Activated CD4-positive, alpha-beta memory T cell treated with anti-CD3 and anti-CD28 coated beads for 36 hours (primary cell): ENCODE measurements around the gene OSMR. TPM values are rescaled to one million over a fixed set of nuclear protein-coding genes. Genes with fewer than 3 reads are reported as not detected.
"Not testable (repeated sequence)": the region's sequence is repeated elsewhere in the genome, so short reads cannot be mapped to it uniquely, and the experiment has no call there.

Source experiments
- CTCF ChIA-PET: fragments of 350-600 bp; sonication (Branson Sonifier 250); formaldehyde crosslinking; loops from one replicate; lab custom pipeline; 2021; ENCODE audit warnings: antibody characterized with exemption, inconsistent platforms; lab: Charles Lee
- POLR2A ChIA-PET: fragments of 350-600 bp; sonication (Branson Sonifier 250); formaldehyde crosslinking; loops from one replicate; lab custom pipeline; 2021; ENCODE audit warnings: antibody characterized with exemption; lab: Charles Lee
- DNase-seq: peaks from one replicate; pipeline ENCODE4 v3.0.0-alpha.2; 2020
- H3K27ac Mint-ChIP-seq: one replicate; pipeline ENCODE4 v1.8.0; 2021; ENCODE audit warnings: mixed read lengths
- H3K27me3 Mint-ChIP-seq: one replicate; pipeline ENCODE4 v1.8.0; 2021; ENCODE audit warnings: mixed read lengths
- H3K36me3 Mint-ChIP-seq: one replicate; pipeline ENCODE4 v1.8.0; 2021; ENCODE audit warnings: mixed read lengths
- H3K4me1 Mint-ChIP-seq: one replicate; pipeline ENCODE4 v1.8.0; 2021; ENCODE audit warnings: low read depth, mixed read lengths
- H3K4me3 Mint-ChIP-seq: one replicate; pipeline ENCODE4 v1.8.0; 2021; ENCODE audit warnings: mild to moderate bottlenecking, mixed read lengths
- H3K9me3 Mint-ChIP-seq: one replicate; pipeline ENCODE4 v1.8.0; 2021; ENCODE audit warnings: mixed read lengths
- intact Hi-C: fragments of 100-400 bp; cut with micrococcal nuclease; formaldehyde crosslinking; loops from one replicate; pipeline ENCODE4 v1.15.1; 2023
- total RNA-seq, 2 experiments: library from RNA; stranded (reverse); gene quantifications; one replicate each; pipeline ENCODE4 v1.2.3, GENCODE V29; 2021

Gene OSMR
- total RNA-seq, 2 experiments from 2014 or later, result 0.10 TPM; not detected in 1

DNA sequence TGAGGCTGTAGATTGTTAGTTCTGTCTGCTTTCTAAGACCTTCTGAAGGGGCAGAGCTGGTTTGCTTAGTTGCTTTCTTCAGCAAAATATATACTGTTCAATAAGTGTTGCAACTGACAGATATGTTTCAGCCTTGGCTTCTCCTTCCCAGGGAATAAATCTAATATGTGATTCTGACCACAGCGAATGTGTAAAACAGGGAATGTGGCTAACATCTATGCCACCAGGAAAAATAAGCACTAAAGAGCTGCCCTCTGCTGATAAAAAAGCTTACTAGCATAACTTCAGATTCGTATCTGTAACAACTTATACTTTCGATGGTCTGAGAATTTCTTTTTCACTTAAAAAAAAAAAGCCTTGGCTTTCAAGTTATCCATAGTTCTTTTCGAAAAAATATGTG is 13.0 kb upstream of the OSMR start:
- H3K27me3 Mint-ChIP-seq, result peaks cover 15% of the 10 kb centered on the region
- intact Hi-C loops, result loop anchor here (1.0 kb wide), 2 partner anchors 89 to 247 kb away; no protein-coding TSS in a partner anchor
- no peak overlapping the region for H3K27ac Mint-ChIP-seq
- no peaks in the 10 kb centered on the region for H3K4me1 Mint-ChIP-seq
- H3K36me3 Mint-ChIP-seq, result no peaks in the 10 kb centered on the region
- ChIA-PET CTCF (interaction anchor here (0.6 to 1.4 kb wide), 3 partner anchors 154 to 391 kb away, joined by 5 to 7 read pairs (median 7); no protein-coding TSS in a partner anchor), POLR2A (interaction anchor here (0.6 kb wide), 1 partner anchor 179 kb away, joined by 6 read pairs; no protein-coding TSS in a partner anchor)
- no peaks in the 10 kb centered on the region for H3K9me3 Mint-ChIP-seq
- H3K4me3 Mint-ChIP-seq, result no peak overlapping the region
- no peak for DNase-seq

DNA sequence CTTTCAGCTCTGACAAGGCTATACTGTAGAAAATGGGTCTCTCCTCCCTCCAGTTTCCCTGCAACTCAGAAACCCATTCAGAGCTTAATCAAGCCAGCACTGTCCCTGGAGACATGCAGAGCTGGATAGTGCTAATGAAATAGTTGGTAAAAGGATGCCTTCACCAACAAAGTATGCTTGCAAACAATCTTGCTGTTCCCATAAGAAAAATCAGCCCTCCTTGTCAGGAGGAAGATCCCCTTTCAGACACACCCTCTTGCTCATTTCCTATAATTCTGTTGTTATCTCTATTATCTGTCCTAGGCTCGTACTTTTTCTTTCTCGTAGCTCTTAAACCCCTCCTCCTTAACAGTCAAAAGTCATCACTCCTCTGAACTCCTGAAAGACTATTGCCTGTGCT is 9.9 kb upstream of the OSMR start:
- H3K9me3 Mint-ChIP-seq, result no peaks in the 10 kb centered on the region
- no peaks in the 10 kb centered on the region for H3K4me1 Mint-ChIP-seq
- H3K27ac Mint-ChIP-seq, result no peak overlapping the region
- ChIA-PET POLR2A (no interaction called here), CTCF (interaction anchor here (1.3 kb wide), 1 partner anchor 86 kb away, joined by 3 read pairs; no protein-coding TSS in a partner anchor)
- intact Hi-C loops, result no loop called here
- H3K4me3 Mint-ChIP-seq, result no peak overlapping the region
- no peak for DNase-seq
- H3K36me3 Mint-ChIP-seq, result no peaks in the 10 kb centered on the region
- H3K27me3 Mint-ChIP-seq, result peaks cover 15% of the 10 kb centered on the region

DNA sequence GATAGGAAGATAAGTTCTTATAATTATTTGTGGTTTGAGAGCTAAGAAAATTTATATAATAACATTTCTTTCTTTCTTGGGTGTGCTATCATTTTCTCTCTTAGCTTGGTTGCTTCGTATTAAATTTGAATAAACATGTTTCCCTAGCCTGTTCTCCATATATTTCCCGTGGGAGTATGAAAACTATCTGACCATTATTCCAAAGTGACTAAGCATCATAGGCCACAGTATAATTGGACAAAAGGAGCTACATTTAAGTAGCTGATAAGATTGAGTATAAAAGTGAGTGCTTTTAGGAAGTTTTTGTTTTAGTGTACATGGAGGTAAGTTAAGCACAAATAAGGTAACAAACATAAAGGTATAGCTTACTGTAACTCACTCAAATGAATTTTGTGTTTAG is 8.4 kb upstream of the OSMR start:
- Mint-ChIP-seq H3K9me3 (no peaks in the 10 kb centered on the region), H3K4me1 (no peaks in the 10 kb centered on the region), H3K36me3 (no peaks in the 10 kb centered on the region), H3K27ac (no peak overlapping the region), H3K4me3 (no peak overlapping the region), H3K27me3 (peaks cover 14% of the 10 kb centered on the region)
- ChIA-PET POLR2A (interaction anchor here (0.6 kb wide), 1 partner anchor 277 kb away, joined by 4 read pairs; no protein-coding TSS in a partner anchor), CTCF (interaction anchor here (0.9 kb wide), 1 partner anchor 11 kb away, joined by 6 read pairs; no protein-coding TSS in a partner anchor)
- intact Hi-C loops, result no loop called here
- no peak for DNase-seq

DNA sequence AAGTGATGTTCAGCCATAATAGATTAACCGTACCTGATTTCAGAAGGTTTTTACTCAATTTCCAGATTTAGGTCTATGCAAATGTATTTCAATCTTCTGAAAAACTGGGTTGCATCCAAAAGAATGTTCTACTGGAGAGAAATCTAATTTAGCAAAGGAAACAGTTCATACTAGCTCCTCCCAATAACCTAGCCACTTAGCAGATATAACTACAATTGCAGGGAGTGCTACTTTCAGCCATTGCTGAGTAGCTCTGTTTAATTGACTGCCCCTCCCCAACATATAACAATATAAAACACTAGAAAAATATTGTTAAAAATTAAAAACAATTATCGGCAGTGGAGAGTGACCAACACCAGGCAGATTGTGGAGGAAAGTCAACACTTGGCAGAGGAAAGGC is 7.9 kb upstream of the OSMR start:
- no peak for DNase-seq
- Mint-ChIP-seq H3K4me1 (no peaks in the 10 kb centered on the region), H3K27ac (no peak overlapping the region), H3K4me3 (no peak overlapping the region), H3K27me3 (peaks cover 19% of the 10 kb centered on the region), H3K9me3 (no peaks in the 10 kb centered on the region), H3K36me3 (no peaks in the 10 kb centered on the region)
- intact Hi-C loops, result no loop called here
- CTCF ChIA-PET, result interaction anchor here (0.9 kb wide), 1 partner anchor 11 kb away, joined by 6 read pairs; no protein-coding TSS in a partner anchor
- POLR2A ChIA-PET, result interaction anchor here (0.6 kb wide), 1 partner anchor 277 kb away, joined by 4 read pairs; no protein-coding TSS in a partner anchor

DNA sequence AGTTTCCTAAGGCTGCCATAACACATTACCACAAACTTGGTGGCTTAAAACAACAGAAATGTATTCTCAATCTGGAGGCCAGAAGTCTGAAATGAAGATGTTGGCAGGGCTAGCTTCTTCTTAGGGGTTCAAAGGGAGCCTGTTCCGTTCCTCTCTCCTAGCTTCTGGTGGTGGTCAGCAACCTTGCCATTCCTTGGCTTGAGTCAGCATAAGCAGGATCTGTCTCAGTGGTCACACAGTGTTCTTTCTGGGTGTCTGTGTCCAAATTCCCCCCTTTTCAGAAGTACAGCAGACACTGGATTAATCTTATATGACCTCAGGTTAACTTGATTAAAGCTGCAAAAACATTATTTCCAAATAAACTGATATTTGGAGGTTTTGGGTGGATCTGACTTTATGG is 2.1 kb upstream of the OSMR start:
- H3K9me3 Mint-ChIP-seq, result no peaks in the 10 kb centered on the region
- ChIA-PET POLR2A (no interaction called here), CTCF (interaction anchor here (0.7 kb wide), 1 partner anchor 392 kb away, joined by 3 read pairs; no protein-coding TSS in a partner anchor)
- H3K4me3 Mint-ChIP-seq, result no peak overlapping the region
- H3K27me3 Mint-ChIP-seq, result peaks cover 55% of the 10 kb centered on the region
- peaks cover 3% of the 10 kb centered on the region for H3K4me1 Mint-ChIP-seq
- H3K27ac Mint-ChIP-seq, result no peak overlapping the region
- intact Hi-C loops, result no loop called here
- peaks cover 1% of the 10 kb centered on the region for H3K36me3 Mint-ChIP-seq
- DNase-seq, result no peak

DNA sequence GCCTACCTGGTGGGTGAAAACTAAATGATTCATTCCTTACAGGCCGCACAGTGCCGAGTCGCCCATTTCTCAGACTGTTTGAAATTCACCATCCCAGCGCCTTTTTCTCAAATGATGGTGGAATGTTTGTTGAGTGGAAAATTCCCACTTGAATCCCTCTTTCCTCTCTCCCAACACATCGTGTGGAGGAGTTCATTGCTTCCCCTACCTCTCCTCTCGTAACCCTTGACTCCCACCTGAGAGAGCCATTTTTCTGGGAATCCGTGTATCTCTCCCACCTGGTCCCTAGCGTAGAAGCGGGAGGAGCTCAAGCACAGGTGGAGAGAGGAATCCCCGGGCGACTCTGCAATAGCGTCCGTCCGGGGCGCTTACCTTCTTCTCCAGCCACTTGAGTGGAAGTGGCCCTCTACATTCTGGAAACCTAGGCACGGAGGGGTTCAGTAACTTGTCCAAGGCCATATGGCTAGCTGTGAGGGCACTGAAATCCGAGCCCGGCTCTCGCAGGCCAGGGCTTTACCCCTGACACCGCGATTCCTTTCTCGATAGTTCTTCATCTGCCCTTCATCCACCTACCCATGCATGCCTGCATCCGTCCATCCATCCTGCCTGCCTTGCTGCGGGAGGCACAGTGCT is 683 bp downstream of the OSMR start:
- ChIA-PET CTCF (no interaction called here), POLR2A (no interaction called here)
- Mint-ChIP-seq H3K4me1 (peaks cover 3% of the 10 kb centered on the region), H3K27ac (no peak overlapping the region), H3K36me3 (peaks cover 1% of the 10 kb centered on the region), H3K27me3 (peaks cover 53% of the 10 kb centered on the region), H3K4me3 (peak overlapping the region; percentile 62), H3K9me3 (no peaks in the 10 kb centered on the region)
- DNase-seq, result no peak
- intact Hi-C loops, result no loop called here

DNA sequence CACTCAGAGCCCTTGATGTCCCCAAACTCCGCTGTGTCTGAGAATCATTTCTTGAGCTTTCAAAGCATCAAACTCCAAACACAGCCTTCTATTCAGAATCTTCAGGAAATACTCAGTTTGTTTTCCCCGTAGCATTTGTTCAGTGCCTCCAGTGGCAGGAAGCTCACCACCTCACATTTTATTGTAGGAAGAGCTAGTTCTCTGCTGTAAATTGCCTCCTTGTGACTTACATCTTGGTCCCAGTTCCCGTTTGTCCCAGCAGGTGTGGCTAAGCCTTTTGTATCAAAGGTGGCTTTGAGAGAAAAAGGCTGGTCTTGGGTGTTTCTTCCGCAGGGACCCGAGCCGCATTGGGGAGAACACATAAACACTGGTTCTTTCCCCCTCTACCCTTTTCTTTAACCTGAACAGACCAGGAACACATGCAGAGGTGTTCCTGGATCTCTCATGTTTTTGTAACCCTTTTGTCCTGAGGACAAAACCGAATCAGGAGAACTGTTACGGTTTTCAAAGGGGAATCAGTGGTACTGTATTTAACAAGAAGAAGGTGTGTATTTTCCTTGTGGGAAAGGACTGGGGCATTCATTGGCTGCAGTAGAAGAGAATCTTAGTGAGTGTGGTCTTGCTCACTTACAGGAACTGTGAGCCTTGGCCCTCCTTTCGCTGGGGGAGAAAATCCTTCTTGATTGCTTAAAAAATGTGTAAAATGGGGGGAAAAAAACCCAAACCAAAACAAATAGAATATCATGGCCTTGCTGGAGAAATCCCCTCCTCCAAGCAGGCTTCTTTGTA is 1.9 kb downstream of the OSMR start:
- ChIA-PET CTCF (interaction anchor here (1.0 kb wide), 1 partner anchor 10 kb away, joined by 6 read pairs; no protein-coding TSS in a partner anchor), POLR2A (no interaction called here)
- Mint-ChIP-seq H3K27me3 (peaks cover 49% of the 10 kb centered on the region), H3K9me3 (peaks cover 7% of the 10 kb centered on the region), H3K4me3 (no peak overlapping the region), H3K27ac (no peak overlapping the region), H3K4me1 (peaks cover 3% of the 10 kb centered on the region), H3K36me3 (peaks cover 1% of the 10 kb centered on the region)
- no peak for DNase-seq
- intact Hi-C loops, result no loop called here

DNA sequence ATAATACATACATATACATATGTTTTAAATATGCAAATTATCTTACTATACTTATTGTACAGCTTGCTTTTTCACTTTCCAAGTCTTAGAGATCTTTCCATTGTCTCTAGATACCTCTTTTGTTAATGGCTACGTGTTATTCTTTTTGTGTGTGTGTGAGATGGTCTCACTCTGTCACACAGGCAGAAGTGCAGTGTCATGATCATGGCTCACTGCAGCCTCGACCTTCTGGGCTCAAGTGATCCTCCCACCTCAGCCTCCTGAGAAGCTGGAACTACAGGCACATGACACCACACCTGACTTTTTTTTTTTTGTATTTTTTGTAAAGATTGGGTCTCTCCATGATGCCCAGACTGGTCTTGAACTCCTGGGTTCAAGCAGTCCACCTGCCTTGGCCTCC is 2.8 kb downstream of the OSMR start:
- no peak for DNase-seq
- Mint-ChIP-seq H3K4me1 (peaks cover 3% of the 10 kb centered on the region), H3K36me3 (peaks cover 1% of the 10 kb centered on the region), H3K9me3 (peaks cover 7% of the 10 kb centered on the region), H3K27ac (no peak overlapping the region), H3K27me3 (peaks cover 44% of the 10 kb centered on the region), H3K4me3 (no peak overlapping the region)
- intact Hi-C loops, result no loop called here
- CTCF ChIA-PET, result interaction anchor here (1.0 kb wide), 1 partner anchor 11 kb away, joined by 6 read pairs; no protein-coding TSS in a partner anchor
- POLR2A ChIA-PET, result no interaction called here

DNA sequence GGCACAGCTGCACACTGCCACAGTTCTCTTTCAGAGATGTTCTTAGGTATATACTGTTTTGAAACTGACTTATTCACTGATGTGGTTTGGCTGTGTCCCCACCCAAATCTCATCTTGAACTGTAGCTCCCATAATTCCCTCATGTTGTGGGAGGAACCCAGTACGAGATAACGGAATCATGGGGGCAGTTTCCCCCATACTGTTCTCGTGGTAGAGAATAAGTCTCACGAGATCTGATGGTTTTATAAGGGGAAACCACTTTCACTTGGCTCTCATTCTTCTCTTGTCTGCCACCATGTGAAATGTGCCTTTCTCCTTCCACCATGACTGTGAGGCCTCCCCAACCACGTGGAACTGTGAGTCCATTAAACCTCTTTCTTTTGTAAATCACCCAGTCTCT is 5.8 kb downstream of the OSMR start:
- H3K4me1 Mint-ChIP-seq, POLR2A ChIA-PET, intact Hi-C loops, DNase-seq, H3K27ac Mint-ChIP-seq, H3K36me3 Mint-ChIP-seq, H3K9me3 Mint-ChIP-seq, H3K4me3 Mint-ChIP-seq: not testable (repeated sequence)
- CTCF ChIA-PET, result interaction anchor here (0.7 to 1.0 kb wide), 2 partner anchors 70 to 698 kb away, joined by 3 read pairs; no protein-coding TSS in a partner anchor
- peaks cover 23% of the 10 kb centered on the region for H3K27me3 Mint-ChIP-seq

DNA sequence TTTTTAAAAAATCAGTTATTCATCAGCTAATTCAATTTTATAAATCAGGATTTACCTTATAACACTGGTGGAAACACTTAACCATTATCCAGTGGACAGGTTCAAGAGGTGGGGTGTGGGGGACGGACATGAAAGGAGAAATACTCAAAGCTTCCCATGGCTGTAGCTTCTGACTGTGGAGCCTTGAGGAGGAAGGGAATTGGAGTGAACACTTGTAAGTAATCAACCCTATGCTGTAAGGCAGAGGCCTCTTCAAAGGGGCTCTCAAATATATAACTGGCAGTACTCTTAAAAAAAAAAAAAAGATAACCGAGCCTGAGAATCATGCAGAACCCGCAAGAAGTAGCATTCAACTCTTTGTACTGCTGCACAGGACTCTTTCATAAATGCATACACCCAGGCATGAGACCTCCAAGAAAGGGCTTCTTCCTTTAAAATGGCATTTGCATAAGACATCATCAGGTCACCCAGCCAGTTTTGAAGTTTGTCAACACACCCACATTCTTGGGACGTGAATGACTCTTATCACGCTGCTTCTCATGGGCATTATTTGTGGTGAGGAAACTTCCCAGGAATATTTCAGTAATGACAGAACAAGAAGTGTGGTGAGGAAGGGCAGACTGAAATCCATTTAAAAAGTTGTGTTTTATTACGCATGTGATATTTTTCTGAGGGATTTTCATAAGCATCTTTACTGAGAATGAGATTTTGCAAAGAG is 8.1 kb downstream of the OSMR start:
- no peak for DNase-seq
- intact Hi-C loops, result no loop called here
- Mint-ChIP-seq H3K4me3 (no peak overlapping the region), H3K27ac (no peak overlapping the region), H3K9me3 (peaks cover 7% of the 10 kb centered on the region), H3K4me1 (no peaks in the 10 kb centered on the region), H3K36me3 (no peaks in the 10 kb centered on the region), H3K27me3 (peaks cover 10% of the 10 kb centered on the region)
- ChIA-PET POLR2A (no interaction called here), CTCF (no interaction called here)

DNA sequence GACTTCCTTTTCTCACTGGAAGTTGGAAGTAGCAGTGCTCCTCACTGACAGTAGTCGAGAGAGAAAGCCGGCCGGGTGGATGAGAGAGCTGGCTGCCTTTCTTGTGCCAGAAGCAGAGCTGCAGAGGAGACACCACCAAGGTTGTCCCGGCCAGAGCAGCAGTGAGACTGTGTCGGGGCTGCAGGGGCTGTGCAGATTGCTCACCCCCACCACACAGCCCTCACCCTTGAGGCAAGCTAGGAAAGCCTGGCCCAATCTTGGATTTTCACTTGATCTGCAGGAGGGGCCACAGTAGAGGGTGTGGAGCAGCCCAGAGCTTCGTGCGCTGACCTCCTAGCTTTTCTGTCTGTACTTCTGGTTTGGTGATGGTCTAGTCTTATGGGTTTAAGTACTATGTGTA is 9.1 kb downstream of the OSMR start:
- POLR2A ChIA-PET, result no interaction called here
- intact Hi-C loops, result no loop called here
- Mint-ChIP-seq H3K4me3 (no peak overlapping the region), H3K27ac (no peak overlapping the region), H3K36me3 (no peaks in the 10 kb centered on the region), H3K9me3 (peaks cover 7% of the 10 kb centered on the region), H3K4me1 (no peaks in the 10 kb centered on the region), H3K27me3 (peaks cover 8% of the 10 kb centered on the region)
- DNase-seq, result no peak
- CTCF ChIA-PET, result no interaction called here

DNA sequence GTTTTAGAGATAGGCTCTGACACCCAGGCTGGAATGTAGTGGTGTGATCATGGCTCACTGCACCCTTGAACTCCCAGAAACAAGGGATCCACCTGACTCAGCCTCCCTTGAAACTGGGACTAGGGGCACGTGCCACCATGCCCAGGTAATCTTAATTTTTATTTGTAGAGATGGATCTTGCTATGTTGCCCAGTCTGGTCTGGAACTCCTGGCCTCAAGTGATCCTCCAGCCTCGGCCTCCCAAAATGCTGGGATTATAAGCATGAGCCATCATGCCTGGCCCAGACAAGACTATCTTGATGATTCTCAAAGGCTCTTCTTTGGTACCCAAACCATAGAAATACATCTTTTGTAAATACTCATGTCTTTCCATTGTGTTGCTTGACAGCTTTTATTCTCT is 10.8 kb downstream of the OSMR start:
- Mint-ChIP-seq H3K4me3 (no peak overlapping the region), H3K27me3 (peaks cover 5% of the 10 kb centered on the region), H3K9me3 (peaks cover 7% of the 10 kb centered on the region), H3K27ac (no peak overlapping the region), H3K4me1 (no peaks in the 10 kb centered on the region), H3K36me3 (no peaks in the 10 kb centered on the region)
- no peak for DNase-seq
- POLR2A ChIA-PET, result no interaction called here
- intact Hi-C loops, result no loop called here
- CTCF ChIA-PET, result no interaction called here
